Measurements from ENCODE around the gene CCL4. TPM values are rescaled to one million over a fixed set of nuclear protein-coding genes. Genes with fewer than 3 reads are reported as not detected.
"Not testable (repeated sequence)": the region's sequence is repeated elsewhere in the genome, so short reads cannot be mapped to it uniquely, and the experiment has no call there.

Gene CCL4
- 1.9 TPM for polyA plus RNA-seq (2013)

- H3K4me3 ChIP-seq (ENCODE audit: control insufficient read depth in 1 of 7, extremely low read depth in 1 of 7, insufficient read depth in 4 of 7, low read depth in 2 of 7, low read length in 6 of 7); POLR2A ChIA-PET: not testable (repeated sequence)
- DNase-seq = peak; percentile 20 to 62 (median 56)
These were observed at the start of gene CCL4 for GRCh38 chr17:36103401-36103975. CCL4 (plus strand) TSS chr17:36103827; CDS start chr17:36103906, 79 bp downstream.

GRCh38 chr17:36055171-36055570, 48.5 kb upstream of the CCL4 start:
- DNase-seq = no peak

More at GRCh38 chr17:36103401-36103975, at the start of gene CCL4:
- not testable (repeated sequence) for H3K27me3 ChIP-seq (replicated peaks in 2 of 5; ENCODE audit: control insufficient read depth in 4 of 5, insufficient read depth in 5 of 5, low read length in 4 of 5); H3K36me3 ChIP-seq (ENCODE audit: control insufficient read depth in 4 of 4, insufficient read depth in 4 of 4, low read length in 3 of 4); H3K9me3 ChIP-seq (ENCODE audit: control extremely low read depth in 1 of 5, control insufficient read depth in 4 of 5, insufficient read depth in 2 of 5, low read depth in 1 of 5, low read length in 4 of 5); H3K27ac ChIP-seq (ENCODE audit: insufficient read depth in 1 of 2, low read depth in 1 of 2, low read length in 2 of 2, poor library complexity in 1 of 2, severe bottlenecking in 2 of 2)
- peaks cover 7 to 11% (median 9%) of the 10 kb centered on the region in 4 experiments for H3K4me1 ChIP-seq (ENCODE audit: control extremely low read depth in 1 of 4, control insufficient read depth in 4 of 4, insufficient read depth in 4 of 4, low read length in 3 of 4)
- WGBS (ENCODE audit: insufficient coverage) = 20% methylated on average over 5 of the region's 6 CpGs
- CTCF ChIA-PET = interaction anchor here (0.7 to 2.2 kb wide), 3 partner anchors 40 to 121 kb away, joined by 3 to 8 read pairs (median 5); no protein-coding TSS in a partner anchor

GRCh38 chr17:36055921-36056520, 47.6 kb upstream of the CCL4 start:
- CTCF ChIA-PET = interaction anchor here (1.1 to 1.4 kb wide), 2 partner anchors 93 kb away, joined by 3 read pairs; no protein-coding TSS in a partner anchor
- no peak for DNase-seq
- Histone ChIP-seq H3K9me3 (ENCODE audit: control extremely low read depth in 1 of 5, control insufficient read depth in 4 of 5, insufficient read depth in 2 of 5, low read depth in 1 of 5, low read length in 4 of 5) (peaks cover 0 to 9% (median 0%) of the 10 kb centered on the region in 5 experiments), H3K27ac (ENCODE audit: insufficient read depth in 1 of 2, low read depth in 1 of 2, low read length in 2 of 2, poor library complexity in 1 of 2, severe bottlenecking in 2 of 2) (no peak overlapping the region), H3K4me1 (ENCODE audit: control extremely low read depth in 1 of 4, control insufficient read depth in 4 of 4, insufficient read depth in 4 of 4, low read length in 3 of 4) (no peaks in the 10 kb centered on the region), H3K27me3 (replicated peaks in 2 of 5; ENCODE audit: control insufficient read depth in 4 of 5, insufficient read depth in 5 of 5, low read length in 4 of 5) (no peaks in the 10 kb centered on the region), H3K4me3 (ENCODE audit: control insufficient read depth in 1 of 7, extremely low read depth in 1 of 7, insufficient read depth in 4 of 7, low read depth in 2 of 7, low read length in 6 of 7) (no peak overlapping the region), H3K36me3 (ENCODE audit: control insufficient read depth in 4 of 4, insufficient read depth in 4 of 4, low read length in 3 of 4) (no peaks in the 10 kb centered on the region)
- WGBS (ENCODE audit: insufficient coverage) = 92% methylated on average over 2 of the region's 4 CpGs
- POLR2A ChIA-PET = no interaction called here

More at GRCh38 chr17:36055171-36055570, 48.5 kb upstream of the CCL4 start:
- ChIA-PET POLR2A (no interaction called here), CTCF (interaction anchor here (1.1 to 1.3 kb wide), 2 partner anchors 17 to 94 kb away, joined by 3 read pairs; no protein-coding TSS in a partner anchor)
- WGBS (ENCODE audit: insufficient coverage) = 100% methylated on average over 2 of the region's 2 CpGs
- H3K27ac ChIP-seq (ENCODE audit: insufficient read depth in 1 of 2, low read depth in 1 of 2, low read length in 2 of 2, poor library complexity in 1 of 2, severe bottlenecking in 2 of 2) = no peak overlapping the region
- no peaks in the 10 kb centered on the region for H3K4me1 ChIP-seq (ENCODE audit: control extremely low read depth in 1 of 4, control insufficient read depth in 4 of 4, insufficient read depth in 4 of 4, low read length in 3 of 4)
- no peak overlapping the region for H3K4me3 ChIP-seq (ENCODE audit: control insufficient read depth in 1 of 7, extremely low read depth in 1 of 7, insufficient read depth in 4 of 7, low read depth in 2 of 7, low read length in 6 of 7)
- H3K27me3 ChIP-seq (replicated peaks in 2 of 5; ENCODE audit: control insufficient read depth in 4 of 5, insufficient read depth in 5 of 5, low read length in 4 of 5) = no peaks in the 10 kb centered on the region
- H3K9me3 ChIP-seq (ENCODE audit: control extremely low read depth in 1 of 5, control insufficient read depth in 4 of 5, insufficient read depth in 2 of 5, low read depth in 1 of 5, low read length in 4 of 5) = peaks cover 0 to 14% (median 0%) of the 10 kb centered on the region in 5 experiments
- no peaks in the 10 kb centered on the region for H3K36me3 ChIP-seq (ENCODE audit: control insufficient read depth in 4 of 4, insufficient read depth in 4 of 4, low read length in 3 of 4)

DNA sequence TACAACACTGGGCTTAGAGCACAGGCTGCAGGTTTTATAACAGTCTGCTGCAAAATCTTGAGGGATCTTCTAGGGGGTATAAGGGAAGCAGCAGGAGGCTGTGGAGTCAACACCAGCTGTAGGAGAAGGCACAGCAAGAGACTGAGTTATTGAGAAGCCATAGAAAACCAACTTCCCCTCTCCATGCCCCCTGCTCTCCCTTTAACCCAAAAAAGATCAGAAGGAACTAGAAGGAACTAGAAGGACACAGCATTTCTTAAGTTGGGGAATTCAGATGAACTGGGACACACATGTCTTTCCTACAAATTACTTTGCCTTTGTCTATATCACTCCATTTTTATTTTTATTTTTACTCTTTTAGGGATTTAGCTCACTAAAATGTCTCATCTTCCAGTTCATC, 45.7 kb upstream of the CCL4 start:
- Histone ChIP-seq H3K4me1 (ENCODE audit: control extremely low read depth in 1 of 4, control insufficient read depth in 4 of 4, insufficient read depth in 4 of 4, low read length in 3 of 4) (no peaks in the 10 kb centered on the region), H3K27ac (ENCODE audit: insufficient read depth in 1 of 2, low read depth in 1 of 2, low read length in 2 of 2, poor library complexity in 1 of 2, severe bottlenecking in 2 of 2) (no peak overlapping the region), H3K27me3 (replicated peaks in 2 of 5; ENCODE audit: control insufficient read depth in 4 of 5, insufficient read depth in 5 of 5, low read length in 4 of 5) (no peaks in the 10 kb centered on the region), H3K4me3 (ENCODE audit: control insufficient read depth in 1 of 7, extremely low read depth in 1 of 7, insufficient read depth in 4 of 7, low read depth in 2 of 7, low read length in 6 of 7) (no peak overlapping the region), H3K9me3 (ENCODE audit: control extremely low read depth in 1 of 5, control insufficient read depth in 4 of 5, insufficient read depth in 2 of 5, low read depth in 1 of 5, low read length in 4 of 5) (no peaks in the 10 kb centered on the region), H3K36me3 (ENCODE audit: control insufficient read depth in 4 of 4, insufficient read depth in 4 of 4, low read length in 3 of 4) (no peaks in the 10 kb centered on the region)
- ChIA-PET POLR2A (no interaction called here), CTCF (interaction anchor here (1.2 to 1.8 kb wide), 3 partner anchors 11 to 15 kb away, joined by 3 to 4 read pairs (median 3); no protein-coding TSS in a partner anchor)
- DNase-seq = no peak

GRCh38 chr17:36059406-36059805, 44.2 kb upstream of the CCL4 start:
- Histone ChIP-seq H3K27ac (ENCODE audit: insufficient read depth in 1 of 2, low read depth in 1 of 2, low read length in 2 of 2, poor library complexity in 1 of 2, severe bottlenecking in 2 of 2) (no peak overlapping the region), H3K27me3 (replicated peaks in 2 of 5; ENCODE audit: control insufficient read depth in 4 of 5, insufficient read depth in 5 of 5, low read length in 4 of 5) (no peaks in the 10 kb centered on the region), H3K4me1 (ENCODE audit: control extremely low read depth in 1 of 4, control insufficient read depth in 4 of 4, insufficient read depth in 4 of 4, low read length in 3 of 4) (no peaks in the 10 kb centered on the region), H3K9me3 (ENCODE audit: control extremely low read depth in 1 of 5, control insufficient read depth in 4 of 5, insufficient read depth in 2 of 5, low read depth in 1 of 5, low read length in 4 of 5) (no peaks in the 10 kb centered on the region), H3K36me3 (ENCODE audit: control insufficient read depth in 4 of 4, insufficient read depth in 4 of 4, low read length in 3 of 4) (no peaks in the 10 kb centered on the region), H3K4me3 (ENCODE audit: control insufficient read depth in 1 of 7, extremely low read depth in 1 of 7, insufficient read depth in 4 of 7, low read depth in 2 of 7, low read length in 6 of 7) (no peak overlapping the region)
- CTCF ChIA-PET = interaction anchor here (1.0 to 1.9 kb wide), 2 partner anchors 14 to 90 kb away, joined by 3 to 12 read pairs; no protein-coding TSS in a partner anchor
- POLR2A ChIA-PET = no interaction called here
- WGBS (ENCODE audit: insufficient coverage) = 100% methylated on average over 6 of the region's 7 CpGs
- no peak for DNase-seq

- DNase-seq = no peak
- Histone ChIP-seq H3K27ac (ENCODE audit: insufficient read depth in 1 of 2, low read depth in 1 of 2, low read length in 2 of 2, poor library complexity in 1 of 2, severe bottlenecking in 2 of 2) (no peak overlapping the region), H3K4me3 (ENCODE audit: control insufficient read depth in 1 of 7, extremely low read depth in 1 of 7, insufficient read depth in 4 of 7, low read depth in 2 of 7, low read length in 6 of 7) (no peak overlapping the region), H3K36me3 (ENCODE audit: control insufficient read depth in 4 of 4, insufficient read depth in 4 of 4, low read length in 3 of 4) (no peaks in the 10 kb centered on the region), H3K4me1 (ENCODE audit: control extremely low read depth in 1 of 4, control insufficient read depth in 4 of 4, insufficient read depth in 4 of 4, low read length in 3 of 4) (no peaks in the 10 kb centered on the region), H3K9me3 (ENCODE audit: control extremely low read depth in 1 of 5, control insufficient read depth in 4 of 5, insufficient read depth in 2 of 5, low read depth in 1 of 5, low read length in 4 of 5) (no peaks in the 10 kb centered on the region), H3K27me3 (replicated peaks in 2 of 5; ENCODE audit: control insufficient read depth in 4 of 5, insufficient read depth in 5 of 5, low read length in 4 of 5) (peaks cover 0 to 2% (median 0%) of the 10 kb centered on the region in 5 experiments)
- CTCF ChIA-PET = no interaction called here
- POLR2A ChIA-PET = no interaction called here
- 44% methylated on average over 1 of the region's 2 CpGs for WGBS (ENCODE audit: insufficient coverage)
These were observed 42.8 kb upstream of the CCL4 start for GRCh38 chr17:36060816-36061215.

DNA sequence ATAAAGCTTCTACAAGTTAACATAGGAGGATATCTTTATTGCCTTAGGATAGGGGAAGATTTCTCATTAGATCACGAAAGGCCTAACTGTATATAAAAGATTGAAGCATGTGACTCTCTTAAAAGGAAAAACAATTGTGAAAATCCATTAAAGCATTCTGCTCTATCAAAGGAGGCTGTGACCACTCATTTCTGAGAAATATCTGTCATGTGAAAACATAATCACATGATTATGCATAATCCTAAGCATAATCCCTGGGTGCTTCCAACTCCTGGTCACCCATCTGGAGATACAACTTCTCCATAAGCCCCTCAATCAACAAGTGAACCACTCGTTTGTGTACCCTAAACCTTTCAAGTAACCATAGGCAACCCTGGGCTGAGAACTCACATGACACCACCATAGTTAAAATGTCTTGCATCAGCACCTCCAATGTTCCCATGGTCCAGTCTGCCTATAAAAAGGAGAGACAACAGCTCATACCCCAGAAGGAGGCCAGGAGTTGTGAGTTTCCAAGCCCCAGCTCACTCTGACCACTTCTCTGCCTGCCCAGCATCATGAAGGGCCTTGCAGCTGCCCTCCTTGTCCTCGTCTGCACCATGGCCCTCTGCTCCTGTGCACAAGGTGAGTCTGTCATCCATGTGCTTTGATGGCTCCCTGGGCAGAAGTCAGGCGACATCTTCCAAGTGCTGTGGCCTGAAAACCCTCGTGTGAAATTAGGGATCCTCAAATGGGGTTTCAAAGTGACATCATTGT, 39.7 kb upstream of the CCL4 start, which contains the start of gene CCL18:
TSS of gene CCL18 (plus strand) at position 487 of the 756 bp plus-strand sequence. CDS start at position 558, 71 bp downstream.
- no peaks in the 10 kb centered on the region for H3K36me3 ChIP-seq (ENCODE audit: control insufficient read depth in 4 of 4, insufficient read depth in 4 of 4, low read length in 3 of 4)
- peaks cover 0 to 2% (median 0%) of the 10 kb centered on the region in 5 experiments for H3K27me3 ChIP-seq (replicated peaks in 2 of 5; ENCODE audit: control insufficient read depth in 4 of 5, insufficient read depth in 5 of 5, low read length in 4 of 5)
- H3K9me3 ChIP-seq (ENCODE audit: control extremely low read depth in 1 of 5, control insufficient read depth in 4 of 5, insufficient read depth in 2 of 5, low read depth in 1 of 5, low read length in 4 of 5) = no peaks in the 10 kb centered on the region
- ChIA-PET POLR2A (no interaction called here), CTCF (no interaction called here)
- H3K4me3 ChIP-seq (ENCODE audit: control insufficient read depth in 1 of 7, extremely low read depth in 1 of 7, insufficient read depth in 4 of 7, low read depth in 2 of 7, low read length in 6 of 7) = no peak within 1 kb of the TSS
- DNase-seq = no peak
- no peak within 1 kb of the TSS for H3K27ac ChIP-seq (ENCODE audit: insufficient read depth in 1 of 2, low read depth in 1 of 2, low read length in 2 of 2, poor library complexity in 1 of 2, severe bottlenecking in 2 of 2)
- H3K4me1 ChIP-seq (ENCODE audit: control extremely low read depth in 1 of 4, control insufficient read depth in 4 of 4, insufficient read depth in 4 of 4, low read length in 3 of 4) = no peaks in the 10 kb centered on the region
- 96% methylated on average over 4 of the region's 5 CpGs for WGBS (ENCODE audit: insufficient coverage)
